HL-60 (cell line): ENCODE data around the gene AREG.

Source experiments
- DNase-seq, 2 experiments: peaks; one replicate each; pipeline ENCODE4 v3.0.0-alpha.2; 2010 to 2020; ENCODE audit warnings: low read depth in 1 of 2, low spot score in 1 of 2
- H3K27ac ChIP-seq: fragments of 250-450 bp; sonication (Bioruptor Pico); replicated peaks from 2 replicates; pipeline ENCODE4 v1.5.1; 2020; ENCODE audit warnings: mild to moderate bottlenecking, moderate library complexity
- H3K27me3 ChIP-seq: fragments of 250-450 bp; sonication (Bioruptor Pico); 2 replicates; pipeline ENCODE4 v1.5.1; 2021; ENCODE audit warnings: mild to moderate bottlenecking, moderate library complexity; ENCODE audit not compliant: insufficient read depth, poor library complexity, severe bottlenecking
- H3K4me3 ChIP-seq: replicated peaks from 2 replicates; pipeline ENCODE4 v1.5.1; 2011; ENCODE audit warnings: mild to moderate bottlenecking, control low read depth, low read length; ENCODE audit not compliant: insufficient read depth
- CTCF ChIP-seq: IDR thresholded peaks from one replicate; pipeline ENCODE4 v1.5.1; 2011; ENCODE audit warnings: low read length, control low read depth, inconsistent platforms; ENCODE audit not compliant: insufficient read depth
- GABPA ChIP-seq: IDR thresholded peaks from 2 replicates; pipeline ENCODE4 v1.6.1; 2012; ENCODE audit warnings: low read depth
- POLR2AphosphoS5 ChIP-seq: IDR thresholded peaks from 2 replicates; pipeline ENCODE4 v1.6.1; 2012; ENCODE audit warnings: low read depth
- REST ChIP-seq: IDR thresholded peaks from 2 replicates; pipeline ENCODE4 v1.6.1; 2012; ENCODE audit warnings: low read depth; ENCODE audit not compliant: insufficient replicate concordance
- SPI1 ChIP-seq: IDR thresholded peaks from 2 replicates; pipeline ENCODE4 v1.6.1; 2012; ENCODE audit warnings: low read depth, mild to moderate bottlenecking, borderline replicate concordance

The AREG gene

GRCh38 chr4:74438661-74439060 is 6.3 kb upstream of the AREG start:
- no peak for TF ChIP-seq CTCF
- no peak for TF ChIP-seq REST
- TF ChIP-seq SPI1, result no peak
- TF ChIP-seq POLR2AphosphoS5, result no peak
- no peak for TF ChIP-seq GABPA
- Histone ChIP-seq H3K27me3 (no peaks in the 10 kb centered on the region), H3K4me3 (no peak overlapping the region), H3K27ac (no peak overlapping the region)
- no peak for DNase-seq

- Histone ChIP-seq H3K27me3 (no peaks in the 10 kb centered on the region), H3K27ac (no peak overlapping the region), H3K4me3 (no peak overlapping the region)
- TF ChIP-seq REST (no peak), GABPA (no peak), CTCF (no peak), SPI1 (no peak), POLR2AphosphoS5 (no peak)
- no peak for DNase-seq
These were observed 5.0 kb upstream of the AREG start for GRCh38 chr4:74439952-74440351.

GRCh38 chr4:74440356-74440755 is 4.6 kb upstream of the AREG start:
- no peak for DNase-seq
- H3K27ac ChIP-seq, result no peak overlapping the region
- H3K4me3 ChIP-seq, result no peak overlapping the region

More at GRCh38 chr4:74440356-74440755, 4.6 kb upstream of the AREG start:
- TF ChIP-seq GABPA (no peak), CTCF (no peak), POLR2AphosphoS5 (no peak), SPI1 (no peak), REST (no peak)
- no peaks in the 10 kb centered on the region for H3K27me3 ChIP-seq
